ENCODE data around the gene YTHDC2.

Gene YTHDC2

GRCh38 chr5:113606298-113607134 lies 93.0 kb downstream of the YTHDC2 start:
- no peak for DNase-seq (ENCODE audit: low read depth)

GRCh38 chr5:113607361-113607760 lies 93.9 kb downstream of the YTHDC2 start:
- DNase-seq (ENCODE audit: low read depth) = no peak

- DNase-seq (ENCODE audit: low read depth) = no peak
Measured at GRCh38 chr5:113608113-113608596, 94.7 kb downstream of the YTHDC2 start.

GRCh38 chr5:113612060-113612496 lies 98.6 kb downstream of the YTHDC2 start:
- no peak for DNase-seq (ENCODE audit: low read depth)

GRCh38 chr5:113614191-113614590 lies 100.7 kb downstream of the YTHDC2 start:
- no peak for DNase-seq (ENCODE audit: low read depth)

- no peak for DNase-seq (ENCODE audit: low read depth)
Measured at GRCh38 chr5:113615708-113616107, 102.2 kb downstream of the YTHDC2 start.

- DNase-seq (ENCODE audit: low read depth) = no peak
Measured at GRCh38 chr5:113617191-113617796, 103.8 kb downstream of the YTHDC2 start.

- DNase-seq (ENCODE audit: low read depth) = no peak
Measured at GRCh38 chr5:113632996-113633395, 119.5 kb downstream of the YTHDC2 start.

- DNase-seq (ENCODE audit: low read depth) = no peak
Measured at GRCh38 chr5:113634957-113635356, 121.5 kb downstream of the YTHDC2 start.

GRCh38 chr5:113641715-113642114 lies 128.2 kb downstream of the YTHDC2 start:
- DNase-seq (ENCODE audit: low read depth) = no peak
